GM12878 (cell line): ENCODE results near the gene ERC1. TPM values are rescaled to one million over a fixed set of nuclear protein-coding genes. Genes with fewer than 3 reads are reported as not detected.

Source experiments
- ATAC-seq: fragments of 200-7000 bp; cut with Tn5 transposase; 3 replicates; pipeline ENCODE4 v1.9.1; 2020; ENCODE audit warnings: mild to moderate bottlenecking, moderate library complexity
- BruUV-seq: library from RNA; stranded (reverse); fragments of 400-500 nt; replicated peaks from 2 replicates; lab custom pipeline; 2021; lab: Mats Ljungman, UMichigan
- CTCF ChIA-PET: fragments of 300-600 bp; sonication (Branson Sonifier 250); formaldehyde crosslinking; extraction: SDS; loops from one replicate; lab custom pipeline; 2021; ENCODE audit warnings: inconsistent platforms; lab: Yijun Ruan, JAX
- POLR2A ChIA-PET: fragments of 350-600 bp; formaldehyde crosslinking; extraction: SDS; loops from one replicate; lab custom pipeline; 2021; ENCODE audit warnings: inconsistent platforms; lab: Charles Lee
- RAD21 ChIA-PET: fragments of 300-600 bp; sonication (Branson Sonifier 250); formaldehyde crosslinking; loops from one replicate; lab custom pipeline; 2023; ENCODE audit warnings: antibody characterized with exemption; ENCODE audit not compliant: unreplicated experiment; lab: Charles Lee
- SMC1A ChIA-PET: fragments of 300-600 bp; sonication (Branson Sonifier 250); formaldehyde crosslinking; loops from one replicate; lab custom pipeline; 2023; ENCODE audit not compliant: unreplicated experiment, uncharacterized antibody; lab: Charles Lee
- DNase-seq: peaks from one replicate; pipeline ENCODE4 v3.0.0-alpha.2; 2011; ENCODE audit warnings: low read depth, low spot score
- FAIRE-seq: peaks from 3 replicates; lab custom pipeline; 2011; peaks lifted over from hg19 to GRCh38; lab: Jason Lieb, UNC
- H2AFZ ChIP-seq: 2 replicates; pipeline ENCODE4 v1.6.0; 2011; ENCODE audit warnings: low read depth, low read length, control low read depth; ENCODE audit not compliant: control insufficient read depth
- H3K27ac ChIP-seq: 2 replicates; pipeline ENCODE4 v1.5.1; 2011; ENCODE audit warnings: control low read depth; ENCODE audit not compliant: control insufficient read depth, insufficient read depth
- H3K27me3 ChIP-seq, 2 experiments: replicated peaks in 1 of 2; 2 replicates each; pipeline versions ENCODE4 v1.6.0 to v1.6.1; 2011; ENCODE audit warnings: low read length in 1 of 2; ENCODE audit not compliant: control insufficient read depth in 2 of 2, insufficient read depth in 2 of 2
- H3K36me3 ChIP-seq, 2 experiments: 2 replicates each; pipeline ENCODE4 v1.5.1; 2011; ENCODE audit warnings: low read length in 1 of 2; ENCODE audit not compliant: control insufficient read depth in 2 of 2, insufficient read depth in 2 of 2
- H3K4me1 ChIP-seq: 2 replicates; pipeline ENCODE4 v1.6.1; 2011; ENCODE audit warnings: mild to moderate bottlenecking, low read length, moderate library complexity, mixed read lengths; ENCODE audit not compliant: control insufficient read depth, insufficient read depth
- H3K4me2 ChIP-seq: 2 replicates; pipeline ENCODE4 v1.6.0; 2011; ENCODE audit warnings: control low read depth; ENCODE audit not compliant: control insufficient read depth, insufficient read depth
- H3K4me3 ChIP-seq: fragments of 200-600 bp; sonication (generic); 2 replicates; pipeline ENCODE4 v1.5.1; 2016
- H3K79me2 ChIP-seq: 2 replicates; pipeline ENCODE4 v1.6.0; 2011; ENCODE audit warnings: low read length; ENCODE audit not compliant: control insufficient read depth, insufficient read depth
- H3K9ac ChIP-seq: 2 replicates; pipeline ENCODE4 v1.8.0; 2011; ENCODE audit warnings: low read length, control low read depth, mixed read lengths; ENCODE audit not compliant: control insufficient read depth, insufficient read depth
- H3K9me3 ChIP-seq: replicated peaks from 3 replicates; pipeline ENCODE4 v1.5.1; 2011; ENCODE audit warnings: mild to moderate bottlenecking, low read length; ENCODE audit not compliant: control insufficient read depth, insufficient read depth
- H4K20me1 ChIP-seq: 2 replicates; pipeline ENCODE4 v1.6.0; 2011; ENCODE audit not compliant: control insufficient read depth, insufficient read depth
- CUX1 ChIP-seq: IDR thresholded peaks from 2 replicates; pipeline ENCODE4 v1.6.1; 2012; ENCODE audit warnings: improper control_type of control experiment, low read depth, low read length; ENCODE audit not compliant: insufficient replicate concordance
- FOS ChIP-seq: IDR thresholded peaks from 3 replicates; pipeline ENCODE4 v1.6.1; 2011; ENCODE audit warnings: borderline replicate concordance; ENCODE audit not compliant: insufficient read length; ENCODE audit errors: extremely low read depth
- GABPA ChIP-seq: IDR thresholded peaks from 2 replicates; pipeline ENCODE4 v1.6.1; 2014; ENCODE audit warnings: antibody characterized with exemption, low read depth, mild to moderate bottlenecking, inconsistent platforms
- HSF1 ChIP-seq: fragments of 150-350 bp; IDR thresholded peaks from 2 replicates; pipeline ENCODE4 v1.6.1; 2014; ENCODE audit warnings: mild to moderate bottlenecking, low read depth, low read length
- IRF4 ChIP-seq: IDR thresholded peaks from 2 replicates; pipeline ENCODE4 v1.6.1; 2011; ENCODE audit warnings: low read depth, low read length
- MTA3 ChIP-seq: IDR thresholded peaks from 2 replicates; pipeline ENCODE4 v1.6.1; 2012; ENCODE audit warnings: low read length, inconsistent platforms, borderline replicate concordance
- MYC ChIP-seq: IDR thresholded peaks from 2 replicates; pipeline ENCODE4 v1.6.1; 2011; ENCODE audit warnings: mild to moderate bottlenecking, low read length, moderate library complexity, inconsistent platforms; ENCODE audit not compliant: insufficient read depth, insufficient replicate concordance, insufficient read length, severe bottlenecking
- SP1 ChIP-seq: IDR thresholded peaks from one replicate; pipeline ENCODE4 v1.6.1; 2011; ENCODE audit warnings: low read depth, low read length
- SREBF2 ChIP-seq: IDR thresholded peaks from 2 replicates; pipeline ENCODE4 v1.6.1; 2012; ENCODE audit warnings: mild to moderate bottlenecking, low read length
- STAT1 ChIP-seq: fragments of 450-650 bp; conservative IDR thresholded peaks from 2 replicates; pipeline ENCODE4 v1.6.1; 2014; ENCODE audit warnings: antibody characterized with exemption, mild to moderate bottlenecking
- TARDBP ChIP-seq: IDR thresholded peaks from 2 replicates; pipeline ENCODE4 v1.6.1; 2016; ENCODE audit warnings: borderline replicate concordance
- TBL1XR1 ChIP-seq: IDR thresholded peaks from 2 replicates; pipeline ENCODE4 v1.6.1; 2012; ENCODE audit warnings: low read depth, low read length, improper control_type of control experiment
- TCF7 ChIP-seq: IDR thresholded peaks from 2 replicates; pipeline ENCODE4 v1.6.1; 2014; ENCODE audit warnings: antibody characterized with exemption, borderline replicate concordance
- YY1 ChIP-seq: IDR thresholded peaks from 2 replicates; pipeline ENCODE4 v1.6.1; 2011; ENCODE audit warnings: low read depth, mild to moderate bottlenecking, low read length
- ZNF622 ChIP-seq: fragments of 450-650 bp; IDR thresholded peaks from 2 replicates; pipeline ENCODE4 v1.6.1; 2017; ENCODE audit warnings: mild to moderate bottlenecking, inconsistent platforms
- WGBS: methylation state at CpG from one replicate; pipeline ENCODE4 v1.1.6; 2016; ENCODE audit warnings: low lambda C conversion rate; ENCODE audit not compliant: insufficient replicate concordance, insufficient coverage; ENCODE audit errors: missing lambda C conversion rate; 5-methylcytosine and 5-hydroxymethylcytosine counted together
- in situ Hi-C: fragments of 300-500 bp; cut with MboI; formaldehyde crosslinking; loops from 9 replicates; pipeline ENCODE4 v1.14.3; 2018; ENCODE audit warnings: mixed read lengths
- intact Hi-C: fragments of 100-400 bp; cut with micrococcal nuclease; formaldehyde crosslinking; loops from one replicate; pipeline ENCODE4 v1.14.2; 2022; ENCODE audit not compliant: unreplicated experiment
- polyA plus RNA-seq, 11 experiments: library from polyadenylated mRNA; depleted of rRNA in 4 of 11; unstranded in 6 of 11; stranded (reverse) in 5 of 11; fragments of >200 nt; fragmentation: Nextera tagmentation in 4 of 11; fragmentation: Illumina TruSeq in 1 of 11; extraction: Ambion mirVana in 4 of 11; extraction: Trizol in 1 of 11; gene quantifications; 1 replicate in 1 of 11; 2 replicates in 10 of 11; pipeline versions ENCODE4 v1.2.1 to v1.2.3, GENCODE V29; 2011 to 2016; ENCODE audit warnings: inconsistent platforms in 2 of 11, missing spikeins in 2 of 11, low read depth in 1 of 11
- total RNA-seq, 4 experiments: library from RNA; depleted of rRNA in 3 of 4; stranded (reverse); fragments of >200 nt in 3 of 4; fragmentation: Illumina TruSeq in 1 of 4; extraction: Trizol in 1 of 4; gene quantifications; 2 replicates each; pipeline versions ENCODE4 v1.2.1 to v1.2.3, GENCODE V29; 2013 to 2021
- TF ChIP-seq, protein P1 (sequence below): fragments of 450-650 bp; IDR thresholded peaks from 2 replicates; pipeline ENCODE4 v1.6.1; 2016; ENCODE audit warnings: mild to moderate bottlenecking

Gene ERC1
- total and polyA plus RNA-seq, 10 of the 15 experiments (the other 5 are each of a cell fraction or from before 2014, with no cell fraction given): 0.75 to 8.0 (median 5.0) TPM

DNA sequence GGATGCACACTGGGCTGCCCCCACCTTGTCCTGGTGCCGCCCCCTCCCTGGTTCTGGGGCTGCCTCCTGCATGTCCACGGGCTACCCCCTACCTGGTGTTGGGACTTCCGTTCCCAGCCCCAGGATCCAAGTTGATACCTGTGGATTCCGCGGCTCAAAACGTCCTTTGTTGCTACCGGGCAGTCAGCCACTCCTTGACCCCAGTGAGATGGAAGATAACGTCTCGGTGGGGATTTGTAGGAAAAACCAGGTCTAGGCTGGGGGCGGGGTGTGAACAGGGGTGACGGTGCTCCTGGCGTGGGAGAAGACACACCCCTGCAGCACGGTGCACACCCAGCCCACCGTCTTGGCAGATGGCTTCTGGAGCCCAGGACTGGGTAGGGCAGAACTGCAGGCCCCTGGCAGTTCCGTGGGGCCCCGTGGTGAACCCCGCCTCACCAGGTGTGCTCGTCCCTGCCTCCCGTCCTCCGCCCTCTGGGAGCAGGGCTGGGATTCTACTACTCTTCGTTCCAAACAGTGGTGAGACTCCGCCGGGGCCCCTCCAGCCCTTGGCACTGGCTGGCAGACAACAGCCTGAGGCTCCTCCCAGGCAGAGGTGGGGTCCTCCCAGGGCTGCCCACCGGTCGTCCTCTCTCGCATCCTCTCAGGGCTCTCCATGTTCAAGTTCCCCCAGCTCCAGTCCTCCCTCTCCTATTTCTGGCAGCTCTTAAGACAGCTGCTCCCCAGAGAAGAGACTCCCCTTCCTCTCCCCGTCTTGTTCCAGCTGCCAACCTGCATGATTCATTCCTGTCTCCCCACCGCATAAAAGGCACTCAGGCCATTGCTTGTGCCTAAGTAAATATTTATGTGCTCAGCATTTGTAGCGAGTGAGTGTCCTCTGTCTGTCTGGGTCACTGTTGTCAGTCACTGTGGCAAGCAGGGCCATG lies 527.8 kb downstream of the ERC1 start:
- ChIA-PET CTCF (interaction anchor here (1.1 to 8.1 kb wide), 13 partner anchors 8 to 401 kb away, joined by 3 to 193 read pairs (median 14); no protein-coding TSS in a partner anchor), SMC1A (interaction anchor here (0.6 to 4.4 kb wide), 15 partner anchors 27 to 401 kb away, joined by 3 to 88 read pairs (median 4); no protein-coding TSS in a partner anchor), POLR2A (interaction anchor here (0.8 to 1.0 kb wide), 3 partner anchors 61 to 65 kb away, joined by 3 to 5 read pairs (median 3); no protein-coding TSS in a partner anchor), RAD21 (interaction anchor here (0.8 to 3.6 kb wide), 7 partner anchors 9 to 402 kb away, joined by 4 to 61 read pairs (median 7); no protein-coding TSS in a partner anchor)
- 58% methylated on average over 29 of the region's 29 CpGs for WGBS
- no peak for ATAC-seq
- Histone ChIP-seq H3K9me3 (no peaks in the 10 kb centered on the region), H3K27ac (no peak overlapping the region), H3K36me3 (no peaks in the 10 kb centered on the region), H3K79me2 (no peaks in the 10 kb centered on the region), H2AFZ (no peak overlapping the region), H3K4me1 (no peaks in the 10 kb centered on the region), H3K4me2 (no peak overlapping the region), H3K9ac (no peak overlapping the region), H3K27me3 (no peaks in the 10 kb centered on the region), H3K4me3 (no peak overlapping the region), H4K20me1 (no peaks in the 10 kb centered on the region)
- in situ Hi-C loops: no loop called here
- DNase-seq: no peak
- intact Hi-C loops: loop anchor here (5.0 kb wide), 1 partner anchor 402 kb away; no protein-coding TSS in a partner anchor
- BruUV-seq: no TSS peak
- FAIRE-seq: no peak
- TF ChIP-seq MTA3: no peak
- no peak for TF ChIP-seq SREBF2
- TF ChIP-seq, protein P1, sequence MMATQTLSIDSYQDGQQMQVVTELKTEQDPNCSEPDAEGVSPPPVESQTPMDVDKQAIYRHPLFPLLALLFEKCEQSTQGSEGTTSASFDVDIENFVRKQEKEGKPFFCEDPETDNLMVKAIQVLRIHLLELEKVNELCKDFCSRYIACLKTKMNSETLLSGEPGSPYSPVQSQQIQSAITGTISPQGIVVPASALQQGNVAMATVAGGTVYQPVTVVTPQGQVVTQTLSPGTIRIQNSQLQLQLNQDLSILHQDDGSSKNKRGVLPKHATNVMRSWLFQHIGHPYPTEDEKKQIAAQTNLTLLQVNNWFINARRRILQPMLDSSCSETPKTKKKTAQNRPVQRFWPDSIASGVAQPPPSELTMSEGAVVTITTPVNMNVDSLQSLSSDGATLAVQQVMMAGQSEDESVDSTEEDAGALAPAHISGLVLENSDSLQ: no peak
- no peak for TF ChIP-seq IRF4
- no peak for TF ChIP-seq TARDBP
- no peak for TF ChIP-seq TBL1XR1
- TF ChIP-seq TCF7: no peak
- no peak for TF ChIP-seq SP1
- no peak for TF ChIP-seq HSF1
- no peak for TF ChIP-seq MYC
- no peak for TF ChIP-seq YY1
- TF ChIP-seq STAT1: no peak
- TF ChIP-seq CUX1: no peak
- no peak for TF ChIP-seq ZNF622
- no peak for TF ChIP-seq FOS
- TF ChIP-seq GABPA: no peak
